Stimulated activated CD8-positive, alpha-beta memory T cell treated with anti-CD3 and anti-CD28 coated beads, Interleukin-12 subunit alpha, Interleukin-12 subunit beta, amount 100 ng/mL, for 1 hour (primary cell): ENCODE data around the gene DDX41.
A peak's percentile ranks its signal among the peaks of the same experiment; 100 is the strongest.
"Not testable (repeated sequence)": the region's sequence is repeated elsewhere in the genome, so short reads cannot be mapped to it uniquely, and the experiment has no call there.

Experiments used
- DNase-seq: peaks from one replicate; pipeline ENCODE4 v3.0.0-alpha.2; 2020; ENCODE audit warnings: low read depth

Gene DDX41

GRCh38 chr5:177498013-177498787 is 18.6 kb downstream of the DDX41 start:
- DNase-seq, result no peak

GRCh38 chr5:177497292-177498012 is 19.3 kb downstream of the DDX41 start, which contains the start of gene PDLIM7:
TSS of gene PDLIM7 (minus strand) at chr5:177497604. CDS start at chr5:177496512, 1,092 bp downstream.
- DNase-seq, result peak; percentile 86

- no peak for DNase-seq
Observed at GRCh38 chr5:177496727-177497291, 20.0 kb downstream of the DDX41 start.

GRCh38 chr5:177496070-177496726 is 20.6 kb downstream of the DDX41 start:
- no peak for DNase-seq

- no peak for DNase-seq
Observed at GRCh38 chr5:177495243-177496060, 21.3 kb downstream of the DDX41 start.

GRCh38 chr5:177494346-177495195 is 22.2 kb downstream of the DDX41 start:
- DNase-seq, result no peak

- DNase-seq, result no peak
Observed at GRCh38 chr5:177493795-177494345, 22.9 kb downstream of the DDX41 start.

GRCh38 chr5:177492841-177493240 is 23.9 kb downstream of the DDX41 start:
- DNase-seq, result no peak

- no peak for DNase-seq
Observed at GRCh38 chr5:177491983-177492746, 24.6 kb downstream of the DDX41 start.

GRCh38 chr5:177491429-177491945 is 25.3 kb downstream of the DDX41 start:
- no peak for DNase-seq

GRCh38 chr5:177490992-177491391 is 25.8 kb downstream of the DDX41 start:
- no peak for DNase-seq

- DNase-seq, result no peak
Observed at GRCh38 chr5:177490311-177490991, 26.3 kb downstream of the DDX41 start.

- no peak for DNase-seq
Observed at GRCh38 chr5:177489119-177489716, 27.5 kb downstream of the DDX41 start.

GRCh38 chr5:177487975-177488374 is 28.8 kb downstream of the DDX41 start:
- no peak for DNase-seq

GRCh38 chr5:177487144-177487543 is 29.6 kb downstream of the DDX41 start:
- DNase-seq, result no peak

- DNase-seq, result no peak
Observed at GRCh38 chr5:177486256-177486655, 30.5 kb downstream of the DDX41 start.

- not testable (repeated sequence) for DNase-seq
Observed at GRCh38 chr5:177485753-177486152, 31.0 kb downstream of the DDX41 start.

GRCh38 chr5:177484902-177485549 is 31.7 kb downstream of the DDX41 start:
- no peak for DNase-seq
